ENCODE data around the gene KCND2.

Gene KCND2

DNA sequence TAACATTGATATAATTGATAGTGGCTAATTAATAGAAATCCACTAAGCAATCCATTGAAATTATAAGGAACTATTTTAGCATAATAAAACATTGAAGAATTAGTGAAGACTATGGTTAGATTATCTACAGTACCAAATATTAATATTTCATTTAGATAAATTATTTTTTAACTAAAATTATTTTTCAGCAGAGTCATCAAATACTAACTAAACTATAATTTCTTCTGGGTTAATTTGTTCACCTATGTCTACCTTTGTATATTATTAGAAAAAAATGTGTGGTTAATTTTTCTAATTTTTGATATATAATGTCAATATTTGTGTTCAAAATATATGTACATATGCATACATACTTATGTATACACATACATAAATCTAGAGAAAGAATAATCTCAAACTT lies 140.2 kb downstream of the KCND2 start:
- H3K4me3 ChIP-seq (ENCODE audit: low read depth, low read length) = no peak overlapping the region
- TF ChIP-seq, protein P1, sequence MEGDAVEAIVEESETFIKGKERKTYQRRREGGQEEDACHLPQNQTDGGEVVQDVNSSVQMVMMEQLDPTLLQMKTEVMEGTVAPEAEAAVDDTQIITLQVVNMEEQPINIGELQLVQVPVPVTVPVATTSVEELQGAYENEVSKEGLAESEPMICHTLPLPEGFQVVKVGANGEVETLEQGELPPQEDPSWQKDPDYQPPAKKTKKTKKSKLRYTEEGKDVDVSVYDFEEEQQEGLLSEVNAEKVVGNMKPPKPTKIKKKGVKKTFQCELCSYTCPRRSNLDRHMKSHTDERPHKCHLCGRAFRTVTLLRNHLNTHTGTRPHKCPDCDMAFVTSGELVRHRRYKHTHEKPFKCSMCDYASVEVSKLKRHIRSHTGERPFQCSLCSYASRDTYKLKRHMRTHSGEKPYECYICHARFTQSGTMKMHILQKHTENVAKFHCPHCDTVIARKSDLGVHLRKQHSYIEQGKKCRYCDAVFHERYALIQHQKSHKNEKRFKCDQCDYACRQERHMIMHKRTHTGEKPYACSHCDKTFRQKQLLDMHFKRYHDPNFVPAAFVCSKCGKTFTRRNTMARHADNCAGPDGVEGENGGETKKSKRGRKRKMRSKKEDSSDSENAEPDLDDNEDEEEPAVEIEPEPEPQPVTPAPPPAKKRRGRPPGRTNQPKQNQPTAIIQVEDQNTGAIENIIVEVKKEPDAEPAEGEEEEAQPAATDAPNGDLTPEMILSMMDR (IDR thresholded peaks at IDR 0.05; ENCODE audit: low read depth, low read length, missing control alignments) = no peak
- no peak for DNase-seq (ENCODE audit: low read depth)

DNA sequence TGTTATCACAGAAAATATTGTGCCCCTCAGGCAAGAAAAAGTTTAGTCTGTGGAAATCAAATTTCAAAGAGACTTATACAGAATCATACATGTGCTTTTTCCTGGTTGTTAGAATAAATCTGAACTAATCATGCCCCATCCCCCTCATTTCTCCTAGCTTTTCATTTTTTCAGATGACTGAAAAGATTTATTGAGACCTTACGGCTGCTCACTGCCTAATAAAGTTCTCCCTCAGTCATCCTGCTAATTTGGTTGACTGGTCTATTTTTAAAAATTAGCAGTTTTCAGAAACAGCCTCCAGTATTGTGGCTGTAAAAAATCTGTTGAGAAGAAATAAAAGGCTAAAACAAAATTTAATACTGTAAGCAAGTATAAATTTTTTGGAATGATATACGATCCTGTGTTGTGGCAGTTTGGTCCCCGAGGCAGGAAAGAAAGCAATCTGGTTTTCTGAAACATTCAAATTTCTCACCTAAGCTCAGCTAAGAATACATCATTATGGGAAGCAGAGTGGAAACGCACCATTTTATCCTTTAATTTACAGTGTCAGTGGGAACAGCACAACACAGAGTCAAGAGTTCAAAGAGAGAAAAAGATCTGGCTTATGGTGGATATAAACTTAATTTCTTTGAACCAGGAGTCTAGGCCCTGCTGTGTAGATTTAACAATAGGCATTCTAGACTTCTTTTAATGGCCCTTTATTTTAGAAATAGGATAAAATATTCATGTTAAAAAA lies 144.4 kb downstream of the KCND2 start:
- TF ChIP-seq, protein P1 (IDR thresholded peaks at IDR 0.05; ENCODE audit: low read depth, low read length, missing control alignments) = no peak
- H3K4me3 ChIP-seq (ENCODE audit: low read depth, low read length) = no peak overlapping the region
- DNase-seq (ENCODE audit: low read depth) = no peak

DNA sequence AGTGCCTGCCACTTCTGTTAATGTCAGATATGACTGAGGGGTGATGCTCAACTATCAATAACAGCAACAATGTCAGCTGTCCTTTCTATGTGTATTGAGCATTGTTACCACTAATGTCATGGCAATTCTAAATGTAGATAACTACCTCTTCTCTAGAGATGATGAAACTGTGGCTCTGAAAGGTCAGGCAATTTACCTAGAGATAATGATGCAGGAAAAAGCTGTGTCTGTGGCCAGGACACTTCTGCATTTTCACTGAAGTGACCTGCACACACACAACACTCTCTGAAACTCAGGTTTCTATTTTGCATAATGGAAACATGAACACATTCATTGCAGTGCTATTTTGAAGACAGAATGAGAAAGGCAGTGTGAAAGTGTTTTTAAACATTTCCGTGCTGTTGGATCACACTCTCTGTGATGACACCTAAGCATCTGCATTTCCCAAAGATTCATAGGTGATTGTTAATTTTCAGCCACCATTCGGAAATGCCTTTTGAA lies 148.2 kb downstream of the KCND2 start:
- DNase-seq (ENCODE audit: low read depth) = peak; percentile 89
- TF ChIP-seq, protein P1 (IDR thresholded peaks at IDR 0.05; ENCODE audit: low read depth, low read length, missing control alignments) = no peak
- no peak overlapping the region for H3K4me3 ChIP-seq (ENCODE audit: low read depth, low read length)

DNA sequence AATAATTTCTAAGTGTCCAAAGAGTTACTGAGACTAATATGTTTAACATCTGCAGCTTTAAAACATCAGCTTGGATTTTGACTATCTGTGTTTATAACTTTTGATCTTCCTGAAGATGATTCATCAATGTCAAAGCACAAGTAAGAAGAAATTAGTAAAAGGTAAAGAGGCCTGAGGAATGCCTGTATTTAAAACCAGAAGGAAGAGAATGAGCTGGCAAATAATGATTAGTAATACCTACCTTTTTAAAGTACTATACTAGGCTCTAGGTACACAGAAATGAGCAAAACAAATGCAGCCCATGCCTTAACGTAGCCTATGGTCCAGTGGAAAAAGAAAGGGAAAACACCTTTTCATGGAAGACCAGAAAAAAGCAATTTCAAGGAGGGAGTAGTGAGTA lies 158.0 kb downstream of the KCND2 start:
- no peak for DNase-seq (ENCODE audit: low read depth)
- H3K4me3 ChIP-seq (ENCODE audit: low read depth, low read length) = no peak overlapping the region
- TF ChIP-seq, protein P1 (IDR thresholded peaks at IDR 0.05; ENCODE audit: low read depth, low read length, missing control alignments) = no peak

DNA sequence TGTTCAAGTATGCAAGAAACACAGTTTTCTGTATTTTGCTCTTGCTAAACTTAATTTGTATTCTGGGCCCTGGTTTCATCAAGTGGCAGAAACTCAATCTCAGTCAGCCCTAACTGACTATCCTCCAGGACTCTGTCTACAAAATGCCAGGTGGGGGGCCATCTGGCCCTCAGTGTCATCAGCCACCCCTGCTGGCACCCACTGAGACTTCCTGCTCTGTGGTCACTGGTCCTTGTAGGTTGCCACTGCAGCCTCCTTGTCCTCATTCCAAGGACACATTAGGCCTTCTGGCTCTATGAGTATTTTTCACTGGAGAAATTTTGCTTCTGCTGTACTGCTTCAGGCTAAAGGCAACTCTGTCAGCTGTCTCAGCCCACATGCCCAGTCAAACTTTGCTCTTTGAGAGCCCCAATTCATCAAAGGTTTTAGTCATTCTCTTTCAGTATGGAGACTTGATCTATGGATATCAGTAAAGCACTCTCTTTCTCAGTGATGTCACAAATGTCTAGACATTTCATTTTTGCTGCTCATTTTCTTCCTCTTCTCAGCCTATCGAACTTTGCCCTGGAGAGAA lies 163.6 kb downstream of the KCND2 start:
- DNase-seq (ENCODE audit: low read depth) = no peak
- H3K4me3 ChIP-seq (ENCODE audit: low read depth, low read length) = no peak overlapping the region
- TF ChIP-seq, protein P1 (IDR thresholded peaks at IDR 0.05; ENCODE audit: low read depth, low read length, missing control alignments) = no peak

DNA sequence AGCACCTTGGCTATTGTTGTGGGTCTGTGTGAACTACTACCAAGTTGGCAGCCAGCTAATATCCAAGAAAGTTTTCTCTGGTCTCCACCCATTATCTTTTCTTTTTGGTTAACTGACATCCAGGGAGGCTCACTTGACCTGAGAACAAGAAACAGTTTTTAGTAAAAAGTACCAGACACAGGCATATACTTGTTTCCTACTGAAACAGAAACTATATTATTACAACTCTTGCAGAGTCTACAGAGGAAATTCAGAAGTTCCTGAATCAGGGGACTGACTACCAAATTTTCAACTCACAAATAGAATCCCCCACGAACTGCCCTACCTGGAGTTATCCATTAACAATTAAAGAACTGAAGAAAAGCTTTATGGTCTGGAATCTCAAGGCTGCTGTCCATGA lies 168.9 kb downstream of the KCND2 start:
- TF ChIP-seq, protein P1 (IDR thresholded peaks at IDR 0.05; ENCODE audit: low read depth, low read length, missing control alignments) = no peak
- peak; percentile 24 for DNase-seq (ENCODE audit: low read depth)
- no peak overlapping the region; the same call in 1 of the 2 replicates for H3K4me3 ChIP-seq (ENCODE audit: low read depth, low read length)
